DND-41 (cell line): ENCODE results near the gene LAMC3.

Source experiments
- ATAC-seq: fragments of 200-7000 bp; cut with Tn5 transposase; 3 replicates; pipeline ENCODE4 v1.9.1; 2021; ENCODE audit warnings: low read depth; ENCODE audit not compliant: insufficient read depth
- DNase-seq: peaks from one replicate; pipeline ENCODE4 v3.0.0-alpha.2; 2020
- H2AFZ ChIP-seq: 2 replicates; pipeline ENCODE4 v1.6.0; 2012; ENCODE audit warnings: low read depth, low read length
- H3K27ac ChIP-seq: 2 replicates; pipeline ENCODE4 v1.5.1; 2012; ENCODE audit warnings: low read length, inconsistent platforms
- H3K27me3 ChIP-seq: fragments of 200-600 bp; sonication (generic); 2 replicates; pipeline ENCODE4 v1.6.0; 2012; ENCODE audit warnings: low read length, mild to moderate bottlenecking, inconsistent platforms; ENCODE audit not compliant: insufficient read depth, poor library complexity
- H3K36me3 ChIP-seq: 2 replicates; pipeline ENCODE4 v1.5.1; 2012; ENCODE audit warnings: low read length, inconsistent platforms; ENCODE audit not compliant: insufficient read depth
- H3K4me1 ChIP-seq: 2 replicates; pipeline ENCODE4 v1.5.1; 2012; ENCODE audit warnings: mild to moderate bottlenecking, low read length; ENCODE audit not compliant: insufficient read depth
- H3K4me2 ChIP-seq: 2 replicates; pipeline ENCODE4 v1.6.0; 2012; ENCODE audit warnings: mild to moderate bottlenecking, moderate library complexity, low read length, inconsistent platforms; ENCODE audit not compliant: insufficient read depth
- H3K4me3 ChIP-seq, 2 experiments: fragments of 200-600 bp in 1 of 2; shearing (Covaris generic) in 1 of 2; 2 replicates each; pipeline ENCODE4 v1.5.1; 2012 to 2016; ENCODE audit warnings: inconsistent platforms in 2 of 2, low read length in 2 of 2, mild to moderate bottlenecking in 2 of 2, low read depth in 1 of 2, moderate library complexity in 1 of 2
- H3K79me2 ChIP-seq: 2 replicates; pipeline ENCODE4 v1.6.0; 2012; ENCODE audit warnings: low read length, inconsistent platforms; ENCODE audit not compliant: insufficient read depth
- H3K9ac ChIP-seq: 2 replicates; pipeline ENCODE4 v1.6.0; 2012; ENCODE audit warnings: low read depth, mild to moderate bottlenecking, inconsistent platforms, low read length, moderate library complexity
- H3K9me3 ChIP-seq: 2 replicates; pipeline ENCODE4 v1.5.1; 2012; ENCODE audit warnings: low read length, moderate library complexity, mild to moderate bottlenecking, inconsistent platforms; ENCODE audit not compliant: insufficient read depth, severe bottlenecking
- H4K20me1 ChIP-seq: 2 replicates; pipeline ENCODE4 v1.6.0; 2012; ENCODE audit warnings: low read length; ENCODE audit not compliant: insufficient read depth
- CTCF ChIP-seq: IDR thresholded peaks from 2 replicates; pipeline ENCODE4 v1.5.1; 2012; ENCODE audit warnings: borderline replicate concordance, low read length, moderate library complexity, mild to moderate bottlenecking; ENCODE audit not compliant: poor library complexity, severe bottlenecking; ENCODE audit errors: extremely low read depth
- EZH2 ChIP-seq: IDR thresholded peaks from 3 replicates; pipeline ENCODE4 v1.6.1; 2012; ENCODE audit warnings: borderline replicate concordance, low read depth, mild to moderate bottlenecking, moderate library complexity, low read length, inconsistent platforms; ENCODE audit not compliant: severe bottlenecking

Gene LAMC3

DNA sequence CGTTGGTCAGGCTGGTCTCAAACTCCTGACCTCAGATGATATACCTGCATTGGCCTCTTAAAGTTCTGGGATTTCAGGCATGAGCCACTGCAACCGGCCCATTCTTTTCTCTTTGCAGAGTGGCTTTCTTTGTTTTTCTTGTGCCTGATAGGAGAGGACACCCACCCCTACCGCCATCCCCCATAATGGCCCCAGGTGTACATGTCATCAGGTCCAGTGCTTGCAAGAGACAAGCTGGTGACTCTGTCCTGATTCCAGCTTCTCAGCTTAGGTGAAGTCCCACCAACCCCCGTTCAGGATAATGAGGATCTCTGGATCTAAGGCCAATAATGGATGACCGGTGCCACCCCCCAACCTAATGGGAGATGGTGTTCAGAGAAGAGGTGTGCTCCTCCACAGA, 85.0 kb downstream of the LAMC3 start:
- ATAC-seq (no peak), DNase-seq (no peak)
- TF ChIP-seq CTCF: no peak
- TF ChIP-seq EZH2: no peak
- Histone ChIP-seq H3K4me2 (no peak overlapping the region), H3K79me2 (no peaks in the 10 kb centered on the region), H3K9me3 (no peaks in the 10 kb centered on the region), H3K4me3 (no peak overlapping the region), H3K27ac (no peak overlapping the region), H3K27me3 (no peaks in the 10 kb centered on the region), H3K36me3 (no peaks in the 10 kb centered on the region), H3K4me1 (no peaks in the 10 kb centered on the region), H3K9ac (no peak overlapping the region), H4K20me1 (no peaks in the 10 kb centered on the region), H2AFZ (no peak overlapping the region)

GRCh38 chr9:131094622-131095021, 85.6 kb downstream of the LAMC3 start:
- H2AFZ ChIP-seq: no peak overlapping the region
- H3K79me2 ChIP-seq: no peaks in the 10 kb centered on the region
- no peak overlapping the region for H3K27ac ChIP-seq
- no peaks in the 10 kb centered on the region for H3K9me3 ChIP-seq
- H3K4me2 ChIP-seq: no peak overlapping the region
- H3K27me3 ChIP-seq: no peaks in the 10 kb centered on the region
- H3K36me3 ChIP-seq: no peaks in the 10 kb centered on the region
- H3K9ac ChIP-seq: no peak overlapping the region
- no peak for DNase-seq
- TF ChIP-seq EZH2 (no peak), CTCF (no peak)
- no peaks in the 10 kb centered on the region for H3K4me1 ChIP-seq
- ATAC-seq: no peak
- H4K20me1 ChIP-seq: no peaks in the 10 kb centered on the region
- H3K4me3 ChIP-seq: no peak overlapping the region

DNA sequence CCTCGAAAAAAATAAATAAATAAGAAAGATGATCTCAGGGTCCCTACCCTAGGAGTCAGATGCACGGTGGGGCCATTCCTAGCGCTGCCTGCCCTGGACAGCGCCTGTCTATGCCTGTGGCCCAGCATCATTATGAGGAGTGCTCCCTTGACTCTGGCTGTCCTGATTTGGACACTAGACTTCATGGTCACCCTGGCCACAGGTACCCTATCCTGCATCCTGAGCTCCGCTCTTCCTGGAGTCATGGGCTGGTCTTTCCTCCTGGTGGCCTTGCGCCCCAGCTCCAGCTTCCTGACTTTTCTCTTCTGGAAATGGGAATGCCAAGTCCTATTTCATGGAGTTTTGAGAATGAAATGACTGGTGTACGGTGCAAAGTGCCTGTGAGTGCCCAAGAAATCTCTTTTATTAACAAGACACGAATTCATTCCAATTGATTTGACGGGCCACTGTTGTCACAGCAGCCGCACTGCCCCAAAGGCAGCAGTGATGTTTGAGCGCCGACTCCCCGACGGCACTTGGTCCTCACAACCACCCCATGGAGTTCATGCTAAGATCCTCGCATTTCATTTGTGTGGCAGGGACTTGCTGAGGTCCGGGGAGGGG, 86.8 kb downstream of the LAMC3 start:
- Histone ChIP-seq H3K4me2 (no peak overlapping the region), H4K20me1 (no peaks in the 10 kb centered on the region), H3K27ac (no peak overlapping the region), H3K27me3 (no peaks in the 10 kb centered on the region), H3K9ac (no peak overlapping the region), H3K4me3 (no peak overlapping the region), H3K36me3 (no peaks in the 10 kb centered on the region), H3K9me3 (no peaks in the 10 kb centered on the region), H3K4me1 (no peaks in the 10 kb centered on the region), H2AFZ (no peak overlapping the region), H3K79me2 (no peaks in the 10 kb centered on the region)
- TF ChIP-seq EZH2 (no peak), CTCF (no peak)
- DNase-seq (no peak), ATAC-seq (no peak)
